Superior temporal gyrus (tissue), 1 donor: ENCODE measurements around the gene CHRM3.
"Not testable (repeated sequence)": the region's sequence is repeated elsewhere in the genome, so short reads cannot be mapped to it uniquely, and the experiment has no call there.

Experiments
- DNase-seq: peaks from one replicate; pipeline ENCODE4 v3.0.0-alpha.2; 2016; ENCODE audit errors: extremely low spot score

Gene CHRM3

DNA sequence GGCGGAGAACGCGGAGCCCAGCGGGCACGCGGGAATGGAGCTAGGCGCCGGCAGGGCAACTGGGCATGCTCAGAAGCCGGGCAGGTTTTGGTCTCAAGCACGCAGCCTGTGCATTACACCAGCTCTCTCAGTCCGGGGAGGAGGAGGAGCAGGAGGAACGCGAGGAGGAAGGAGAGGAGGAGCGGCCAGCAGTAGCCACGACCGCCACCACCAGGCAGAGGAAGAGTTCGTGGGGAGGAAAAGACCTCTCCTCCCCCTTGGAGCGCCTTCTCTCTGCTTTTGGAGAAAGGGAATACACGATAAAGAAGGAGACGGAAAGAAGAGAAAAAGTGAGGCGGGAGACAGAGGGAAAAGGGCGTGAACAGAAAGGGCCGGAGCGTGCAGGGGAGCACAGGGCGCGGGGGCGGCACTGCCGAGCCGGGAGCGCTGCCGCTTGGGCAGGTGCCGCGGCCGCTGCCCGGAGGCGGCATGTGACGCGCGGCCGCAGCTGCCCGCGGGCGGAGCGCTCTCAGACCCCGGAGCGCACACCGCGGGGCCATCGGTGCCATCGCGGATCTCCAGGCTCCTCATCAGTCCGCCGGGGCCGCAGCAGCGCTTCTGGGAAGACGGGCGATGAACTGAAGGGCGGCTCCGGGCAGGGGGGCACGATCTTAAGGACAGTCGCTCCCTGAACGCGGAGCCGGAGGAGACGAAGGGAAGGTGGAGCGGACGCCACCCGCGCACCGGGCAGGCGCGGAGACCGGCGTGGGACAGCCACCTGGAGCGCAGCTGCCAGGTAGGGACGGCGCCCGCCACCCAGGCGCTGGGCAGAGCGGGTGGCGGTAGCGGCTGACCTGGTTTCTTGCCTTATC, at the start of gene CHRM3:
TSS of gene CHRM3 (plus strand) at position 116 of the 851 bp plus-strand sequence. CDS start 520,884 bp downstream, outside the sequence.
- peak; percentile 64 for DNase-seq

DNA sequence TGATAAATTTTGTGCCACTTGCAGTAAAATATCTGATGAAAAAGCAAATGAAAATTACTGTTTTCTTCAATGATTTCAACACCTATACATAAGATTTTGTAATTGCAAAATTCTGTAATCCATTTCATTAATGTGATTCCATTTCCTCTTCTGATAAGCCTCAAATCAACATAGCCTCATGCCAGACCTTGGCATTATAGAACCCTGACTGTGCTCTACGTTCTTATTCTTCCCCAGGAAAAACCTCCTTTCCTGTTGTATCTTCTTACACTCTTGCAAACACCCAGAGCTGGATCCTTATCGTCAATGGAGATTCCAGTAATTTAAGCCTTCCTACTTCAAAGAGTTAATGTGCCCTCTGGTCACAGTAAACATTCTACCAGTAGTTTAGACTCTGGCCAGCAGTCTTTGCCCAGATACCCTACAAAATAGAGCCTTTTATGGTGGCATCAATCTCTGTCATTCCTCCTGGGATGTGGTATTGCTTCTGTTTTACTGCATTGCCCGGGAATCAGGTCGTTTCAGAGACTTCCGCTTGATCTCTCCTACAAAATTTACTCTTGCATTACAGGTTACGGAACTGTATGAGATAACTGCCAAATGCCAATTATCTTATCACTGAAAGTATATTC, 48.5 kb upstream of the CHRM3 start:
- no peak for DNase-seq

DNA sequence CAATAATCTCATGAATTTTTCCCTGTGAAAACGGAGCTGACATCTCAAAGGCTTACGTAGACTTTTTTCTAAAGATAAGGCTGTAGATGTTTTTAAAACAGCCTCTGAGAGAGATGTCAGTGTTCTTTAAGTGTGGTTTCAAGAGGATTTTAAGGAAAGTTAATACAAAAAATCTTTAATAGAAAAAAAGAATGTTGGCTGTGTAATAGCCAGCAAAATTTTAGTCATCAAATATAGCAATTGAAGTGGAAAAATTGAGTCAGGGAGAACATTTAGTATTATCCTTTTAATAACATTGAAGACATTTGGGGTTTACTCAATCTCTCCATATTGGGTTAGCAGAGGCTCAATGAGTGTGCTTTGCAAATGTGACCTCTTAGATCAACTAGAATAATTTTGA, 38.6 kb upstream of the CHRM3 start:
- no peak for DNase-seq

DNA sequence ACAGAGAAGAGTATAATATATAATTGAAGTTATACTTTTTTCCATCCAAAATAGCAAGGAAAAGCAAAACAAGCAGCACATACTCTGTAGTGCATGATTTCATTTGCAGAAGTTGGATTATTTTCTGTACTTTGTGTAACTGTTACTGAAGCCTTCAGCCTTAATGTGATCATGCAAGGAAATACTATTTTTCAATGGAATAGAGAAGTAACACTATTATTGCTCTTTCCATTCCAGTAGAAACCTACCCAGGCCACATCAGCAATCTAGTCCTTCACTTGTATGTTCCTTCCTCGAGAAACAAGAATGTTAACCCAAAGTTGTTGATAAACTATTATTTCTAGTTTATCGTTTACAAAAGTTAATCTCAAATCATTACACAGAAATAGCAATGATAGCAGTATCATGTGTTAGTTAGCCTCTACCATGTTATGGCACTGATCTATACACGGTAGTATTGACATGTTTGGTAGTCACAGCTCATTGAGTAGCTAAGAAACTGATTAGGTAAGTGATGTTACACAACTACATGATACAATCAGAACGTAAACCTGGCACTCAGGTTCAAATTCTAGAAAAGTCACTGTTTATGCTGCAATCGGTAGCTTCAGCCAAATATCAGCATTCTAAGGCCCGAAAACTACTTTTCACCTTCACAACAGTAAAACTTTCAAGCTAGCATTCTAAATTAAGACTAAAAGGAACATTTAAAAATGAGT, 37.6 kb upstream of the CHRM3 start:
- DNase-seq: no peak

DNA sequence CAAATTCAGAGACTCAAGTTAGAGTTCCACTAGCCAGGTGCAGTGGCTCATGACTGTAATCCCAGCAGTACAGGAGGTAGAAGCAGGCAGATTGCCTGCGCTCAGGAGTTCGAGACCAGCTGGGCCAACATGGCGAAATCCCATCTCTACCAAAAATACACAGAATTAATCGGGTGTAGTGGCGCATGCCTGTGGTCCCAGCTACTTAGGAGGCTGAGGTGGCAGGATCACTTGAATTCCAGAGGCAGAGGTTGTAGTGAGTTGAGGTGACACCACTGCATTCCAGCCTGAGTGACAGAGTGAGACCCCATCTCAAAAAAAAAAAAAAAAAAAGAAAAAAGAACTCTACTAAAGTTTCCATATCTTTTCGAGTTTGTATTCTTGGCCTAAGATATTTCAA, 36.7 kb upstream of the CHRM3 start:
- DNase-seq: no peak

DNA sequence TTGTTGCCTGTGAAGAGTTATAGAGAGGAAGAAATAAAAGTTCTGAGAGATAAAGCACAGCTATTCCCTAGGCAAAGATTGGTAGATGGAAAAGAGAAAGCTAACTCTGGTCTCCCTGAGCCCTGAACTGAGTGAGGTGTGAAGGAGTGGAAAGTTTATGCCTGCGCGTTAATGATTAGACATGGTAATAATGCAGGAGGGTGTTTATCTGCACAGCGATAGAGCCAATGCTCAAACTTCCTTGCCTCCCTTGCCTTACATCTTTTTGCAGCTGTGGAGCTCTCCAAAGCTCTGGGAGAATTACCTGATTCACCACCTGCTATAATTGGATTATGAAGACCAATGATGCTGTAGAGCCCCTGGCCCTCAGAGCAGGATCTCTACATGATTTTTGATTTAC, 32.8 kb upstream of the CHRM3 start:
- no peak for DNase-seq

- DNase-seq: no peak
Measured at GRCh38 chr1:239354231-239354630, 32.1 kb upstream of the CHRM3 start.

- no peak for DNase-seq
Measured at GRCh38 chr1:239357867-239358266, 28.5 kb upstream of the CHRM3 start.

DNA sequence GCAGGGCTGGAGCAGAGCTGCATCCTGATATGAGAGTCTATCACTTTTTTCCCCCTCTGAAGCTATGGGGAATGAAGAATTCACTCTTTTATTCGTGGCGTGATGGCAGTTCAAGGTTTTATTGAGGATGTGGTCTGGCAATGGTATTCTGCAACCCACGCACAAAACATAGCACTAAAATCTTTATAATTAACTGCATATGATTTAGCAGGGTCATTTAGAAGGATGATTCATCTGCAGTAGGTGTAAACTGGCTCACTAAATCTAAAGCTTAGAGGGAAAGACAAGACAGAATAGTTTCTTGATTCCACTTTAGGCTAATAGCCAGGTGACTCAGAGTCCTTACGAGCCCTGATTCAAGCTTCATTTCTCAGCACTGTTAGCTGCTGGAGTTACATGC, 25.0 kb upstream of the CHRM3 start:
- peak; percentile 15 for DNase-seq

- no peak for DNase-seq
Measured at GRCh38 chr1:239363930-239364329, 22.4 kb upstream of the CHRM3 start.

DNA sequence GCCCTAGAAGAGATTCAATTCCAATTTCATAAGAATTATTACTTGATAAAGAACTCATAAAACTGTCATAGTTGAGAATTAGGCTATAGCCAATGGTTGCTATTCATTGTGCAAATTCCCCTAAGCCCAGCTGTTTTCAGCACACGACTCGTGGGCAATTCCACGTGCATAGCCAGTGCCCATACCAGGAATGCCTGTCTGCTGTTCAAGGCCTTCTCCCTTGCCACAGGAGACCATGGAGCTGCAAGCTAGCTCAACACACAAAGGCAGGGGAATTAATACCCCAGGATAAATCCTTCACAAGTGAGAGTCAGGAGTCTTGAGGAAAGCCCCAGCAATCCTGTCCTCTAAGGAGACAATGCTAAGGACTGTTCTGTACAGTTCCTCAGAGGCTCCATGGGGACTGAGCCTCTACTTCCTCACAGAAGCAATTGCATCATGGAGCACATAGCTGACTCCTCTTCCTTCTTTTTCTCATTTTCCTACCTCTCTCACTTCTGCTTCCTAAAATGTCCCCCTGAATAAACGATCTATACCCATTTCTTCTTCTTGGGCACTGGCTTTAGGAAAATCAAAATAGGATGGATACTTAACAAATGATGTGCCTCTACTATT, 19.1 kb upstream of the CHRM3 start:
- DNase-seq: no peak

DNA sequence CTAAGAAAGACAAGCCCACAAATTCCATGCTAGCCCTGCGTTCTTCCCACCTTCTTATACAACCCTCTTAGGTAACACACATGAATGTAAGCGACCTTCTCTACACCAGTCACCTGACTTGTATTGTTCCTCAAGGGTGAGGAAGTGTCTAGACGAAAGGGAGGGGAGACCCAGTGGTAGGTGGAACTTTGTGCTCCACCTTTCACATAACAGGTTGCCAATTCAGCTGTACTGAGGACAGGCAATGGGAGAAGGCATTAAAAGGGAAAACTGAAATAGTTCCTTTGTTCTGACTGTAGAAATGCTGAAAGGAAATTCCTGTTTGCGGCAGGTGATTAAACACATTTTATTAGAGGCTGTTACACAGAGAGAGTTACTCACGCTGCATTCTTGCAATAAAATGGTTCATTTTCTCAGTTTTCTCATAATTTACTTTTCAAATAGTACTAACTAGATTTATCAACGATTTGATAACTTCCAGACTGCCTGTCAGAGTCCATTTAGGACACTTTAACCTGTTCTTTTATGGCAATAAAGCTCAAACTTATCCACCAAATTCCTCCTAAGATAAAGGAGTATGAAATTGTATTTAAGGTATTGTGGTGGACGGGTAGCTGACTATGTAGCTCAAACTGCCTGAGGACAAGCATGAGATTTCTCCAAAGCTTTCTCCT, 17.8 kb upstream of the CHRM3 start:
- no peak for DNase-seq

DNA sequence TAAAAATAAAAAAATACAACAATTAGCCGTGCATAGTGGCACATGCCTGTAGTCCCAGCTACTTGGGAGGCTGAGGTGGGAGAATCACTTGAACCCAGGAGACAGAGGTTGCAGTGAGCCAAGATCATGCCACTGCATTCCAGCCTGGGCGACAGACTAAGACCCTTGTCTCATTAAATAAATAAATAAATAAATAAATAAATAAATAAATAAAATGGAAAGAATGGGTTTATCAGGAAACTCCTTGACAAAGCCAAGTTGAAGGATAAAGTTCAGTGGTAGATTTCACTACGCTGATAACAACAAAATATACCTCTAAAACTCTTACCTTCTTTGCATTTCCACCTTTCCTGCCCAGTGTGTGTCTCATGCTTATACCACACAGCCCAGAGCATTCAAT, 15.5 kb upstream of the CHRM3 start:
- not testable (repeated sequence) for DNase-seq

- DNase-seq: no peak
Measured at GRCh38 chr1:239382666-239383065, 3.7 kb upstream of the CHRM3 start.

- no peak for DNase-seq
Measured at GRCh38 chr1:239383714-239384113, 2.7 kb upstream of the CHRM3 start.

DNA sequence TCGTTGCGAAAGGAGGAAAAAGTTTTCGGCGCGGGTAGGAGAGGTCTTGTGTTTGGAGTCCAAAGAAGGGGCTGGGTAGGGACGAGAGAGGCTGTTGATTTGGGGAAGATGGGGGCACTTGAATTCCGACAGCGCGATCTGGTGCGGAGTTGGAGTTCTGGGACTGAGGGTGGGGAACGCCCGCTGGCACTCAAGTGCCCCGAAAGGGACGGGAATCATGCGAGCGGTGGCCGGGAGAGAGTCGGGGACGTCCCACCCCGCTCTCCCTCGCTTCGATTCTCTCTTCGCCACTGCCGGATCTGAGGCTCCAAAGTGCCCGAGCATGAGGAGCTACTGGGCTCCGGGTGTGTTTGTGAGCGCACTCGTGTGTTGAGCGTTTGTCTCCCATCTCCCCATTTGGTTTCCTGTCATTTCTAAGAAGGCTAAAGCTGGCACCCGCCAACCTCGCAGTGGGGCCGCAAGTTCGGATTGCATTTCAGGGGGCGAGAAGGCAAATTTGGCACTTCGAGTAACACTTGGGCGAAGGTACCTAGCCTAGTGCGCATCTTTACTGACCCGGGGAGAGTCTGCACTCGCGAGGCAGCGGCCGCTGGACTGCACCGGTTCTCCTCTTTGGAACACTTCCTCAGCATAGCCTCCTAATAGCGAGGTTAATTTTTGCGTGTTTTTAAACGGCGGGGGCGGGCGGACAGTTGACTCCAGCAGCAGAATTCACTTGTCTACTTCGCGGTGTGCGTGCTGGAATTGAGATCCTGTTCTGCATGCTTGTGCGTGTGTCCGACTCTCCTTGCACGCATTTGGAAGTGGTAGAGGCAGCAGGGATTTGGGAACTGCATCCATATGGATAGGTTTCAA, 1.2 kb downstream of the CHRM3 start:
- no peak for DNase-seq

GRCh38 chr1:239388159-239388485, 1.8 kb downstream of the CHRM3 start:
- DNase-seq: no peak

- DNase-seq: no peak
Measured at GRCh38 chr1:239388578-239388977, 2.2 kb downstream of the CHRM3 start.

DNA sequence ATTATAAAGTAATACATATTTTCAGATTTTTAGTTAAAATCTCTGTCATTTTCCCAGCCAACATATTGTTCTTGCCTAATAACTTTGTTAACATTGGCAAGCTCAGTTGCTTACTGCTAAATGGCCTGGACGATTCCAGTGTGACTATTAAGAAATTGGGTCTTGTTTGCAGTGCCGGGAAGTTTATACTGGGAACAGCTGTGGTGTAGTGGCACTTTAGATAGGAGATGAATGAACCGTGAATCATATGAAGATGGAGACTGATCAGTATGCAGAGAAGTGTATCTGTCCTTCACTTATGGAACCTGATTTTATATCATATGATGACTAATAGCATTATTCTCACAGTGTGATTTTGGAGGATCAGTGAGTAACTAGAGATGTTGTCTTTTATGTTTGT, 3.3 kb downstream of the CHRM3 start:
- peak; percentile 47 for DNase-seq

DNA sequence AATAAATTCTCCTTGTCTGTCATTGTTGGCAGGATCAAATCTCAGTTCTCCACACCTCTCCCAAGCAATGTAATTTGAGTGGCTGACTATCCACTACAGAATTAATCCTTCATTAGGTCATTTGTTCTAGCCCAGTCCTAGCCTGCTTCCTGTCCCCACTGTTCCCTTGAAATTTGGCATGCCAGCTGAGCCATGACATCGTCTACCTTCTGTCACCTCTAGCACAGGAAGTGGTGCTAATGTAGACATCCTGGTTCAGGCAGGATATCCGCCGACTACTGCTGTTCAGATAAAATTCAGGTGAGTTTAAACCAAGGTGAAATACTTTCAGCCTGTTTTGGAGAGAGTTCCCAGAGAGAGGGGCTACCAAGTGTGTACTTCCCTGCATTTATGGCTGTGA, 5.9 kb downstream of the CHRM3 start:
- no peak for DNase-seq

DNA sequence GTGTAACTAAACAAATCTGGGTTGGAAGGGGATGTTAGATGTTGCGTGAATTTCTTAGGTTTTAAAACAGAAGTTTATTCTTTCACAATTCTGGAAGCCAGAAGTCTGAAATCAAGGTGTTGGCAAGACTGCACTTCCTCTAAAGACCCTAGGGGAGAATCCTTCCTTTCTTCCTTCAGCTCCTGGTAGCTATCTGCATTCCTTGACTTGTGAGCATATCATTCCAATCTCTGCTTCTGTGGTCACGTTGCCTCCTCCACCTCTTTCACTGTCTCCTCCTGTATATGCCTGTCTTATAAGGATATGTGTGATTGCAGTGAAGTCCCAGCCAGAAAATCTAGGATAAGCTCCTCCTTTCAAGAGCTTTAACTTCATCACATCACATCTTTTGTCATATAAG, 7.7 kb downstream of the CHRM3 start:
- no peak for DNase-seq
